IMR-90 (cell line): ENCODE measurements around the gene LRRC15. TPM values are rescaled to one million over a fixed set of nuclear protein-coding genes. Genes with fewer than 3 reads are reported as not detected.
A peak's percentile ranks its signal among the peaks of the same experiment; 100 is the strongest.

Experiments
- ATAC-seq: fragments of 200-7000 bp; cut with Tn5 transposase; 2 replicates; pipeline ENCODE4 v1.9.1; 2020; ENCODE audit warnings: low read depth, mild to moderate bottlenecking, moderate library complexity
- BruUV-seq: library from RNA; stranded (reverse); fragments of 400-500 nt; replicated peaks from 2 replicates; lab custom pipeline; 2021; lab: Mats Ljungman, UMichigan
- CTCF ChIA-PET: fragments of 300-600 bp; formaldehyde crosslinking; extraction: SDS; loops from one replicate; lab custom pipeline; 2021; ENCODE audit warnings: antibody characterized with exemption; lab: Yijun Ruan, JAX
- POLR2A ChIA-PET: fragments of 300-600 bp; sonication (Branson Sonifier 250); formaldehyde crosslinking; loops from one replicate; lab custom pipeline; 2022; ENCODE audit warnings: antibody characterized with exemption; ENCODE audit not compliant: unreplicated experiment; lab: Charles Lee
- DNase-seq: peaks from one replicate; pipeline ENCODE4 v3.0.0; 2013
- H2AFZ ChIP-seq: replicated peaks from 2 replicates; pipeline ENCODE3; 2013; ENCODE audit warnings: low read length, mild to moderate bottlenecking; ENCODE audit not compliant: poor library complexity
- H2AK5ac ChIP-seq: 2 replicates; pipeline ENCODE4 v1.6.1; 2013; ENCODE audit warnings: low read depth, low read length, inconsistent platforms
- H2AK9ac ChIP-seq: replicated peaks from 2 replicates; pipeline ENCODE3; 2013; ENCODE audit warnings: mild to moderate bottlenecking, low read depth, low read length, moderate library complexity; ENCODE audit not compliant: poor library complexity
- H2BK120ac ChIP-seq: 2 replicates; pipeline ENCODE4 v1.6.1; 2013; ENCODE audit warnings: low read depth, low read length, inconsistent platforms
- H2BK15ac ChIP-seq: 3 replicates; pipeline ENCODE4 v1.6.1; 2013; ENCODE audit warnings: low read depth, low read length, inconsistent platforms
- H2BK20ac ChIP-seq: 2 replicates; pipeline ENCODE4 v1.6.1; 2013; ENCODE audit warnings: low read depth, mild to moderate bottlenecking, inconsistent platforms, low read length, moderate library complexity
- H2BK5ac ChIP-seq: 2 replicates; pipeline ENCODE4 v1.6.1; 2013; ENCODE audit warnings: mild to moderate bottlenecking, low read depth, low read length, inconsistent platforms; ENCODE audit not compliant: poor library complexity, severe bottlenecking
- H3K14ac ChIP-seq: replicated peaks from 2 replicates; pipeline ENCODE4 v1.6.1; 2013; ENCODE audit warnings: low read depth, low read length, inconsistent platforms
- H3K18ac ChIP-seq: 2 replicates; pipeline ENCODE4 v1.6.1; 2013; ENCODE audit warnings: low read depth, low read length, control low read depth
- H3K23ac ChIP-seq: 2 replicates; pipeline ENCODE4 v1.6.1; 2013; ENCODE audit warnings: low read depth, low read length, inconsistent platforms
- H3K27ac ChIP-seq: 2 replicates; pipeline ENCODE4 v1.5.1; 2013; ENCODE audit warnings: mild to moderate bottlenecking, control low read depth, low read length; ENCODE audit not compliant: insufficient read depth
- H3K27me3 ChIP-seq: 2 replicates; pipeline ENCODE4 v1.6.1; 2013; ENCODE audit warnings: low read length; ENCODE audit not compliant: control insufficient read depth, insufficient read depth
- H3K36me3 ChIP-seq: 2 replicates; pipeline ENCODE4 v1.6.1; 2013; ENCODE audit warnings: low read length, mixed read lengths; ENCODE audit not compliant: control insufficient read depth, insufficient read depth
- H3K4ac ChIP-seq: 2 replicates; pipeline ENCODE4 v1.6.1; 2013; ENCODE audit warnings: low read depth, low read length, inconsistent platforms
- H3K4me1 ChIP-seq: 2 replicates; pipeline ENCODE4 v1.6.1; 2013; ENCODE audit warnings: low read length, mixed read lengths; ENCODE audit not compliant: control insufficient read depth, insufficient read depth
- H3K4me2 ChIP-seq: 2 replicates; pipeline ENCODE4 v1.6.1; 2013; ENCODE audit warnings: low read depth, mild to moderate bottlenecking, control low read depth, low read length, moderate library complexity
- H3K4me3 ChIP-seq: 2 replicates; pipeline ENCODE4 v1.5.1; 2013; ENCODE audit warnings: low read depth, mild to moderate bottlenecking, control low read depth, low read length, moderate library complexity; ENCODE audit not compliant: insufficient read depth
- H3K56ac ChIP-seq: 2 replicates; pipeline ENCODE4 v1.6.1; 2013; ENCODE audit warnings: low read length, inconsistent platforms; ENCODE audit not compliant: insufficient read depth; ENCODE audit errors: extremely low read depth
- H3K79me1 ChIP-seq, 2 experiments: 2 replicates each; pipeline ENCODE4 v1.6.1; 2013; ENCODE audit warnings: low read length in 2 of 2, inconsistent platforms in 1 of 2, low read depth in 1 of 2
- H3K9ac ChIP-seq: 2 replicates; pipeline ENCODE4 v1.6.1; 2013; ENCODE audit warnings: low read depth, low read length, control low read depth
- H3K9me1 ChIP-seq: 2 replicates; pipeline ENCODE4 v1.6.1; 2013; ENCODE audit warnings: low read length, inconsistent platforms; ENCODE audit not compliant: insufficient read depth
- H3K9me3 ChIP-seq: 2 replicates; pipeline ENCODE4 v1.6.1; 2013; ENCODE audit warnings: low read length; ENCODE audit not compliant: control insufficient read depth, insufficient read depth
- H4K20me1 ChIP-seq: 2 replicates; pipeline ENCODE4 v1.6.1; 2013; ENCODE audit warnings: low read length, inconsistent platforms; ENCODE audit not compliant: insufficient read depth
- H4K5ac ChIP-seq: 2 replicates; pipeline ENCODE4 v1.6.1; 2013; ENCODE audit warnings: mild to moderate bottlenecking, low read depth, low read length, control low read depth
- H4K8ac ChIP-seq, 2 experiments: 2 replicates each; pipeline ENCODE4 v1.6.1; 2013; ENCODE audit warnings: low read depth in 2 of 2, low read length in 2 of 2, control low read depth in 1 of 2, inconsistent platforms in 1 of 2
- H4K91ac ChIP-seq: 2 replicates; pipeline ENCODE4 v1.6.1; 2013; ENCODE audit warnings: low read depth, low read length, inconsistent platforms; ENCODE audit not compliant: insufficient read depth
- BHLHE40 ChIP-seq: fragments of 150-350 bp; IDR thresholded peaks from 2 replicates; pipeline ENCODE4 v1.6.1; 2016; ENCODE audit warnings: mild to moderate bottlenecking, low read depth, low read length
- CEBPB ChIP-seq: IDR thresholded peaks from 2 replicates; pipeline ENCODE4 v1.6.1; 2012; ENCODE audit warnings: low read depth, low read length, improper control_type of control experiment
- CHD1 ChIP-seq: IDR thresholded peaks from 2 replicates; pipeline ENCODE4 v1.6.1; 2012; ENCODE audit warnings: low read depth, low read length, improper control_type of control experiment
- ELK1 ChIP-seq: fragments of 150-350 bp; IDR thresholded peaks from 2 replicates; pipeline ENCODE4 v1.6.1; 2016; ENCODE audit warnings: low read depth, mild to moderate bottlenecking, low read length, moderate library complexity, borderline replicate concordance
- FOS ChIP-seq: fragments of 150-350 bp; IDR thresholded peaks from 2 replicates; pipeline ENCODE4 v1.6.1; 2016; ENCODE audit warnings: low read depth, low read length
- MAFK ChIP-seq: IDR thresholded peaks from 2 replicates; pipeline ENCODE4 v1.6.1; 2012; ENCODE audit warnings: low read depth, low read length, improper control_type of control experiment
- MAZ ChIP-seq: IDR thresholded peaks from 2 replicates; pipeline ENCODE4 v1.6.1; 2012; ENCODE audit warnings: low read depth, mild to moderate bottlenecking, low read length, improper control_type of control experiment, moderate library complexity, borderline replicate concordance
- MXI1 ChIP-seq: IDR thresholded peaks from 2 replicates; pipeline ENCODE4 v1.6.1; 2012; ENCODE audit warnings: low read depth, mild to moderate bottlenecking, low read length, moderate library complexity, borderline replicate concordance
- NFE2L2 ChIP-seq: fragments of 150-350 bp; IDR thresholded peaks from 2 replicates; pipeline ENCODE4 v1.6.1; 2016; ENCODE audit warnings: low read depth, mild to moderate bottlenecking, low read length
- POLR2A ChIP-seq: IDR thresholded peaks from 2 replicates; pipeline ENCODE4 v1.6.1; 2012; ENCODE audit warnings: mild to moderate bottlenecking, low read depth, low read length
- RAD21 ChIP-seq: IDR thresholded peaks from 2 replicates; pipeline ENCODE4 v1.6.1; 2012; ENCODE audit warnings: low read length, improper control_type of control experiment
- RCOR1 ChIP-seq: IDR thresholded peaks from 2 replicates; pipeline ENCODE4 v1.6.1; 2012; ENCODE audit warnings: mild to moderate bottlenecking, low read length, improper control_type of control experiment; ENCODE audit not compliant: insufficient replicate concordance
- RFX5 ChIP-seq: IDR thresholded peaks from 2 replicates; pipeline ENCODE4 v1.8.0; 2012; ENCODE audit warnings: low read depth, mild to moderate bottlenecking, low read length, moderate library complexity
- SMC3 ChIP-seq: fragments of 150-350 bp; IDR thresholded peaks from 2 replicates; pipeline ENCODE4 v1.6.1; 2016; ENCODE audit warnings: low read depth, mild to moderate bottlenecking, antibody characterized with exemption, low read length, moderate library complexity
- USF2 ChIP-seq: fragments of 150-350 bp; IDR thresholded peaks from 2 replicates; pipeline ENCODE4 v1.6.1; 2017; ENCODE audit warnings: mild to moderate bottlenecking, antibody characterized with exemption, low read length, low read depth
- WGBS, 2 experiments: methylation state at CpG; one replicate each; pipeline versions ENCODE4 v1.1.5 to v1.1.7; 2013; ENCODE audit warnings: missing lambda C conversion rate in 2 of 2; ENCODE audit not compliant: insufficient read length in 1 of 2; ENCODE audit errors: extremely low coverage in 2 of 2; 5-methylcytosine and 5-hydroxymethylcytosine counted together
- dilution Hi-C: fragments of 300-500 bp; cut with HindIII; formaldehyde crosslinking; loops from one replicate; pipeline ENCODE4 v1.14.3; 2018; ENCODE audit warnings: low sequenced_read_pairs; ENCODE audit not compliant: unreplicated experiment
- in situ Hi-C: fragments of 300-500 bp; cut with MboI; formaldehyde crosslinking; loops from 3 replicates; pipeline ENCODE4 v1.14.3; 2019; ENCODE audit warnings: low sequenced_read_pairs, inconsistent platforms, mixed read lengths
- intact Hi-C: fragments of 100-400 bp; cut with micrococcal nuclease; formaldehyde crosslinking; loops from 2 replicates; pipeline ENCODE4 v1.10.0; 2022
- polyA plus RNA-seq, 3 experiments: library from polyadenylated mRNA; depleted of rRNA; stranded (reverse); fragments of >200 nt; gene quantifications; 2 replicates each; pipeline ENCODE4 v1.2.3, GENCODE V29; 2012; ENCODE audit warnings: low replicate concordance in 1 of 3
- total RNA-seq: library from RNA; depleted of rRNA; stranded (reverse); fragments of >200 nt; gene quantifications from 2 replicates; pipeline ENCODE4 v1.2.3, GENCODE V29; 2012
- TF ChIP-seq, protein P1 (sequence below): conservative IDR thresholded peaks from 2 replicates; pipeline ENCODE4 v1.5.1; 2012; ENCODE audit warnings: mild to moderate bottlenecking, low read depth, low read length, improper control_type of control experiment

Gene LRRC15
- total and polyA plus RNA-seq, 2 of the 4 experiments (the other 2 are of a cell fraction): 2.5 to 9.0 TPM

- Histone ChIP-seq H3K27me3 (peaks cover 3% of the 10 kb centered on the region; the same call in 1 of the 2 replicates), H4K8ac (peak overlapping the region in 1 of 2 experiments; percentile 45; a peak in 1 of 4 replicates), H2AFZ (no peak overlapping the region), H4K5ac (no peak overlapping the region), H2BK15ac (no peak overlapping the region), H3K9ac (no peak overlapping the region), H3K18ac (no peak overlapping the region), H3K4me2 (no peak overlapping the region), H2BK120ac (peak overlapping the region; percentile 76), H3K4ac (peak overlapping the region; percentile 46), H3K23ac (no peak overlapping the region), H3K27ac (no peak overlapping the region), H2AK9ac (no peak overlapping the region), H3K56ac (no peak overlapping the region), H3K4me1 (peaks cover 30% of the 10 kb centered on the region), H2BK5ac (peak overlapping the region; percentile 1), H3K36me3 (no peaks in the 10 kb centered on the region), H2BK20ac (peak overlapping the region; percentile 61), H3K4me3 (no peak overlapping the region), H2AK5ac (peak overlapping the region; percentile 3; the same call in 1 of the 2 replicates), H4K91ac (0 out of 2 replicates have a peak overlapping the region, but pooled peaks have one; percentile 11), H3K9me3 (no peaks in the 10 kb centered on the region), H3K79me1 (peaks cover 0 to 6% of the 10 kb centered on the region in 2 experiments; a peak in 1 of 4 replicates), H3K9me1 (peaks cover 16% of the 10 kb centered on the region), H4K20me1 (no peaks in the 10 kb centered on the region), H3K14ac (peak overlapping the region; percentile 12; the same call in 1 of the 2 replicates)
- WGBS, 2 experiments: 65% methylated on average over 6 of the region's 12 CpGs; no CpG with 5 or more reads in 1 of the 2 experiments
- CTCF ChIA-PET: no interaction called here
- TF ChIP-seq RFX5: no peak
- no peak for TF ChIP-seq RCOR1
- no peak for TF ChIP-seq MXI1
- TF ChIP-seq MAZ: no peak
- no peak for TF ChIP-seq FOS
- no peak for TF ChIP-seq CEBPB
- TF ChIP-seq CHD1: no peak
- no peak for TF ChIP-seq ELK1
- no peak for TF ChIP-seq BHLHE40
- no peak for TF ChIP-seq POLR2A
- no peak for TF ChIP-seq NFE2L2
- TF ChIP-seq SMC3: no peak
- TF ChIP-seq MAFK: no peak
- TF ChIP-seq USF2: no peak
- no peak for TF ChIP-seq RAD21
- TF ChIP-seq, protein P1, sequence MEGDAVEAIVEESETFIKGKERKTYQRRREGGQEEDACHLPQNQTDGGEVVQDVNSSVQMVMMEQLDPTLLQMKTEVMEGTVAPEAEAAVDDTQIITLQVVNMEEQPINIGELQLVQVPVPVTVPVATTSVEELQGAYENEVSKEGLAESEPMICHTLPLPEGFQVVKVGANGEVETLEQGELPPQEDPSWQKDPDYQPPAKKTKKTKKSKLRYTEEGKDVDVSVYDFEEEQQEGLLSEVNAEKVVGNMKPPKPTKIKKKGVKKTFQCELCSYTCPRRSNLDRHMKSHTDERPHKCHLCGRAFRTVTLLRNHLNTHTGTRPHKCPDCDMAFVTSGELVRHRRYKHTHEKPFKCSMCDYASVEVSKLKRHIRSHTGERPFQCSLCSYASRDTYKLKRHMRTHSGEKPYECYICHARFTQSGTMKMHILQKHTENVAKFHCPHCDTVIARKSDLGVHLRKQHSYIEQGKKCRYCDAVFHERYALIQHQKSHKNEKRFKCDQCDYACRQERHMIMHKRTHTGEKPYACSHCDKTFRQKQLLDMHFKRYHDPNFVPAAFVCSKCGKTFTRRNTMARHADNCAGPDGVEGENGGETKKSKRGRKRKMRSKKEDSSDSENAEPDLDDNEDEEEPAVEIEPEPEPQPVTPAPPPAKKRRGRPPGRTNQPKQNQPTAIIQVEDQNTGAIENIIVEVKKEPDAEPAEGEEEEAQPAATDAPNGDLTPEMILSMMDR: no peak
- dilution Hi-C loops: no loop called here
- BruUV-seq: no TSS peak
- ATAC-seq: no peak
- in situ Hi-C loops: no loop called here
- POLR2A ChIA-PET: no interaction called here
- DNase-seq: no peak
- intact Hi-C loops: no loop called here
Observed at GRCh38 chr3:194365978-194366490, 3.5 kb downstream of the LRRC15 start.
